ENCODE results near the gene CLCN6. TPM values are rescaled to one million over a fixed set of nuclear protein-coding genes. Genes with fewer than 3 reads are reported as not detected.
A peak's percentile ranks its signal among the peaks of the same experiment; 100 is the strongest.

CLCN6 gene
- total and polyA plus RNA-seq, 2 of the 13 experiments (the other 11 are each of a cell fraction or from before 2014, with no cell fraction given), result 14.9 to 19.3 TPM

GRCh38 chr1:11777658-11778322 is 28.2 kb upstream of the CLCN6 start (continued):
- TF ChIP-seq MAZ (IDR thresholded peaks at IDR 0.05; ENCODE audit: borderline replicate concordance, low read depth, low read length), result 0 out of 2 replicates have a peak, but pooled peaks have one; percentile 15
- no peak for TF ChIP-seq MAZ (CRISPR knock-in tag; IDR thresholded peaks at IDR 0.05; ENCODE audit: low read depth)
- peak; percentile 88 for TF ChIP-seq HNF4A (CRISPR knock-in tag; IDR thresholded peaks at IDR 0.05)
- TF ChIP-seq ZMYM4 (CRISPR knock-in tag; IDR thresholded peaks at IDR 0.05), result 0 out of 2 replicates have a peak, but pooled peaks have one; percentile 16
- peak; percentile 41; the same call in 1 of the 2 replicates for TF ChIP-seq ZNF263 (CRISPR knock-in tag; IDR thresholded peaks at IDR 0.05)
- 0 out of 2 replicates have a peak, but pooled peaks have one; percentile 45 for TF ChIP-seq ZBTB7B (CRISPR knock-in tag; IDR thresholded peaks at IDR 0.05)
- no peak for TF ChIP-seq CREB1 (IDR thresholded peaks at IDR 0.05)
- no peak for TF ChIP-seq CREB1 (CRISPR knock-in tag; IDR thresholded peaks at IDR 0.05)
- no peak for TF ChIP-seq FOSL1 (CRISPR knock-in tag; IDR thresholded peaks at IDR 0.05; ENCODE audit: borderline replicate concordance)
- peak in 1 of 2 experiments; percentile 46; a peak in 1 of 4 replicates for TF ChIP-seq NR2F1 (CRISPR knock-in tag; IDR thresholded peaks at IDR 0.05)
- TF ChIP-seq HIC2 (CRISPR knock-in tag; IDR thresholded peaks at IDR 0.05; ENCODE audit: low read depth), result no peak
- TF ChIP-seq TFAP4 (IDR thresholded peaks at IDR 0.05; ENCODE audit: borderline replicate concordance, low read depth), result peak; percentile 8; the same call in 1 of the 2 replicates
- TF ChIP-seq ZNF7 (CRISPR knock-in tag; IDR thresholded peaks at IDR 0.05), result no peak
- peak; percentile 61; the same call in 1 of the 2 replicates for TF ChIP-seq NR2F6 (IDR thresholded peaks at IDR 0.05)
- peak; percentile 66 for TF ChIP-seq NR2F6 (CRISPR knock-in tag; IDR thresholded peaks at IDR 0.05)
- peak; percentile 86; the same call in 1 of the 2 replicates for TF ChIP-seq NCOR1 (IDR thresholded peaks at IDR 0.05; ENCODE audit: borderline replicate concordance, low read length)

Measured in HepG2 (cell line).